Activated T-helper 1 cell treated with anti-CD3 and anti-CD28 coated beads, Interleukin-12 subunit alpha, Interleukin-12 subunit beta, Interleukin-2, Interleukin-4 antibody, amounts not matched to agents 30 ng/mL and 10 ng/mL and 1 ng/mL, durations not matched to agents 14 hours and 24 hours and 36 hours (primary cell): ENCODE measurements around the gene UBE2R2. TPM values are rescaled to one million over a fixed set of nuclear protein-coding genes. Genes with fewer than 3 reads are reported as not detected.

Experiments used
- DNase-seq: peaks from one replicate; pipeline ENCODE4 v3.0.0; 2021; ENCODE audit warnings: low spot score
- H3K27ac Mint-ChIP-seq: one replicate; pipeline ENCODE4 v1.8.0; 2021; ENCODE audit warnings: mild to moderate bottlenecking, mixed read lengths
- H3K27me3 Mint-ChIP-seq: one replicate; pipeline ENCODE4 v1.8.0; 2022; ENCODE audit warnings: mild to moderate bottlenecking, moderate library complexity, mixed read lengths; ENCODE audit not compliant: insufficient read depth
- H3K36me3 Mint-ChIP-seq: one replicate; pipeline ENCODE4 v1.8.0; 2021; ENCODE audit warnings: low read depth, mixed read lengths
- H3K4me1 Mint-ChIP-seq: one replicate; pipeline ENCODE4 v1.8.0; 2021; ENCODE audit warnings: low read depth, mixed read lengths
- H3K4me3 Mint-ChIP-seq: one replicate; pipeline ENCODE4 v1.8.0; 2021; ENCODE audit warnings: mild to moderate bottlenecking, moderate library complexity, mixed read lengths
- H3K9me3 Mint-ChIP-seq: one replicate; pipeline ENCODE4 v1.8.0; 2021; ENCODE audit warnings: mixed read lengths
- intact Hi-C: fragments of 100-400 bp; cut with micrococcal nuclease; formaldehyde crosslinking; loops from one replicate; pipeline ENCODE4 v1.15.1; 2024
- total RNA-seq: library from RNA; stranded (reverse); gene quantifications from 2 replicates; pipeline ENCODE4 v1.2.3, GENCODE V29; 2022

UBE2R2 gene
- total RNA-seq, 1 donor from 2014 or later, result 40.0 TPM

- H3K9me3 Mint-ChIP-seq, result no peaks in the 10 kb centered on the region
- peak overlapping the region; percentile 20 for H3K27ac Mint-ChIP-seq
- no peak overlapping the region for H3K4me3 Mint-ChIP-seq
- DNase-seq, result no peak
- H3K36me3 Mint-ChIP-seq, result peaks cover 41% of the 10 kb centered on the region
- no peaks in the 10 kb centered on the region for H3K4me1 Mint-ChIP-seq
- H3K27me3 Mint-ChIP-seq, result no peaks in the 10 kb centered on the region
- intact Hi-C loops, result no loop called here
Measured at GRCh38 chr9:33919276-33919897, 102.4 kb downstream of the UBE2R2 start.

DNA sequence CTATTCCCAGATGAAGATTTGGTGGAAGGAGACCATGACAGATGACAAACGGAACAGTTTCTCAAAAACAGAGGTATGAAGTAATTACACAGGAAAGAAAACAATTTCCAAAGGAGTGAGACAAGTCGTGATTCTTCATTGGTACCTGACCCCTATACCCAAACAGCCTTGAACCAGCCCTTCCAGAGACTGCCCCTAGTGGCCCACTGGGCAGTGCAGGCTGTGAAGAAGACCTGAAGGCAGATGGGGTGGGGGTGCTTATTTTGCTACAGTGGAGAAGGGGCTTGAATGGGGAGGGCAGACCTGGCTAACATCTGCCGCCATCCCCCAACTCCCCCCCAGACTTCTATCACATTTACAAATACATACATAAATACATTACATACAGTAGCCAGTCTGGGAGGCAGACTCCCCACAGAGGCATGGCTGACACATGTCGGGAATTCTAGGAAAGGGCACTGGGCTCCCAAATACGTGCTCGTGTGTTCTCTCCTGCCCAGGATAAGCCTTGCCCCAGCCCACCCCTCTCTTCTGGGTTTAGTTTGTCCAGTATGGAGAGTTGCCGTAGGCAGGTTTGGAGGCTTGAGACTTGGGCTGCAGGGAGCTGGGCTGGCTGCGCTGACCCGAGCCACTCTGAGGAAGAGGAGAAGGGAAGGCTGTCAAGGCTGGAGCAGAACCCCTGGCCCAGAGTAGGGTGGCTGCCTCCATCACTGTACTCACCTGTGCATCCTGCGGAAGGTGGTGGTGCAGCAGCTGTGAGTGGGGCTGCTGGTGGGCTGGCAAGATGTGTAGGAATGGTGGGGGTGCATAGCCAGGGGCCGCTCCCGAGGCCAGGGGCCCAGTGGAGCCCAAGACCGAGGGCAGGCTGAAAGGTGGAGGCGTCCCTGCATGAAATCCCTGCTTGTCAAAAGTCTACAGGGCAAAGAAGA, 105.3 kb downstream of the UBE2R2 start:
- no peak for DNase-seq
- Mint-ChIP-seq H3K36me3 (peaks cover 43% of the 10 kb centered on the region), H3K9me3 (no peaks in the 10 kb centered on the region), H3K27ac (no peak overlapping the region), H3K4me3 (no peak overlapping the region), H3K4me1 (no peaks in the 10 kb centered on the region), H3K27me3 (no peaks in the 10 kb centered on the region)
- intact Hi-C loops, result loop anchor here (5.0 kb wide), 2 partner anchors 110 to 150 kb away; no protein-coding TSS in a partner anchor

DNA sequence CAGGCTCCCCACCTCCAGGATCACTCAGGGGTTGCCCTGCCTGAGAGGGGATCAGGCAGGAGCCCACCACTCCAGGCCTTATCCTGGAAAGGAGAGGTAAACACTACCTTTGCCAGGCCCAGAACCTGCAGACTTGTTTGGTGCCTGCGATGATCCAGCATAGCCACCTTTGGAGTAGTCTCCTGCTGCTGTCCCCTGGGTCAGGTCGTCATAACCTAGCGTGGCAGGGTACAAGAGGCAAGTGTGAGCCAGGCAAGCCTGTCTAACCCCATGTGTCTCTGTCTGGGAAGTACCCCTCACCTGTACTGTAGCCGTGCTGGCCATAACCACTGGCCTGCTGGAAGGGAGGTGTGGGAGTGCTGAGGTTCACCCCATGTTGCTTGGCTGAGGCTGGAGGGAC, 106.1 kb downstream of the UBE2R2 start:
- H3K27ac Mint-ChIP-seq, result no peak overlapping the region
- H3K36me3 Mint-ChIP-seq, result peaks cover 43% of the 10 kb centered on the region
- H3K4me1 Mint-ChIP-seq, result no peaks in the 10 kb centered on the region
- H3K9me3 Mint-ChIP-seq, result no peaks in the 10 kb centered on the region
- H3K4me3 Mint-ChIP-seq, result no peak overlapping the region
- no peaks in the 10 kb centered on the region for H3K27me3 Mint-ChIP-seq
- DNase-seq, result no peak
- intact Hi-C loops, result loop anchor here (5.0 kb wide), 2 partner anchors 111 to 149 kb away; no protein-coding TSS in a partner anchor

DNA sequence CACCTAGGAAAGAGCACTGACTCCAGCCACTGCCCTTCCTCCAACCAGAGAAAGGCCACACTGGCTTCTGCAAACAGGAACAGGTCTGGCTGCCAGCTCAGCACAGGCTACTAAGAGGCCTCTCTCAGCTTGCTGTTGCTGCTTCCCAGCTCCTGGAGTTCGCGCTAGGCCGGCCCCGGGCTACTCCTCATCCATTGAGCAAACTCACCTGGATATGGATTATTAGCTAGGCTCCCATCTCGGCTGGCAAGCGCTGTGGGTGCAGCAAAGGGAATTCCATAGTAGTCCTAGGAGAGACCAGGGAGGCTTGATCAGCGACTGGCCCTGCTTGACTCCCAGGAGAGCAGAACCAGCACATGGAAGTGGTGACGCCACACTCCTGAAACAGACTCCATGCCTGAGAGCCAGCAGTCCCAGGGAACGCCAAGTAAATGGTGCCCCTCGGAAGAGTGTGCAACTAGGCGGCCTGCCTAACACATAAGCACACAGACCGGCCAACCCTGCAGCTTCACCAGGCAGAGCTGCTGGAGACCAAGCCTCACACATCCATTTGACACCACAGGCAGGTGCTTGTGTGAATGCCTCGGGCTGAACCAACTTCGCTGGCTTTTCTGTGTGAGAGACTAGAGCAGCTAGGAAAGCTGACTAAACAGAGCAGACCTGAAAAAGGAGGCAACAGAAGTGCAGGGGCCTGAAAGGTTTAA, 107.2 kb downstream of the UBE2R2 start:
- no peaks in the 10 kb centered on the region for H3K9me3 Mint-ChIP-seq
- no peak overlapping the region for H3K27ac Mint-ChIP-seq
- no peaks in the 10 kb centered on the region for H3K4me1 Mint-ChIP-seq
- H3K36me3 Mint-ChIP-seq, result peaks cover 44% of the 10 kb centered on the region
- intact Hi-C loops, result loop anchor here (5.0 kb wide), 2 partner anchors 112 to 148 kb away; no protein-coding TSS in a partner anchor
- no peak overlapping the region for H3K4me3 Mint-ChIP-seq
- H3K27me3 Mint-ChIP-seq, result no peaks in the 10 kb centered on the region
- DNase-seq, result no peak

DNA sequence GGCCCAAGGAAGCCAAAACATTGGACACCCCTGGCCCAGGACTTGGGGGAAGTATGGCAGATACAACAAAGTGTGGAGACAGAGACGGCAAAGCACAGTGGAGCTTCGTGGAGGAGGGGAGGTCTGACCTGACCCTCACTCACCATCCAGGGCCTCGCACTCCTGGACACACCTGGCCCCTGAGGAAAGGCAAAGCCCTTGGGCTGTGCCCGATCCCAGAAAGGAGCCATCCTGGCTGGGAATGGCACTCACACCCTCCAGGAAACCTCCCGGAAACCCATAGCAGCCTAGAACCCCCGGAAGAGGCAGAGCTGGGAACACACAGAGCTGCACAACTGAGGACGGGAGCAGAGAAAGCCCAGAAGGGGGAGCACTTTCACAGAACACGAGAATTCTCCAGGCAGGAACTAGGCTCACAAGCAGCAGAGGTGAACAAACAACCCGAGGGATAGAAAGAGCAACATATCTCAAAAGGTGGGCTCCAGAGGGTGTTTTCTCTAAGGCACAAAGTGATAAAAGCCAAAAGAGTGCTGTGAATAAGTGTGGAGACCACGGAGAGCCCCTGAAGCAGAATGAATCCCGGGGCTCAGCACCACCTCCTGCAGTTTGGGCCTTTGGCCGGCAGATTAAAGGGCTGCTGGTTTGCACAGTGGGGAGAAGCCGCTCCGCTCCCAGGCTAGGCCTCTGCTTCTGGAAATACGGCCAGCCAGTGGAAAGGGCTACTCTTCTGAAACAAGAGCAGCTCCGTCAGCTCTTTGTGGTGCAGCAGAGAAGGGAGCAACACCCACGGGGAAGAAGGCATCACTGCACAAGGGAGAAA, 108.2 kb downstream of the UBE2R2 start:
- Mint-ChIP-seq H3K36me3 (peaks cover 43% of the 10 kb centered on the region), H3K4me1 (no peaks in the 10 kb centered on the region), H3K4me3 (no peak overlapping the region), H3K27me3 (no peaks in the 10 kb centered on the region), H3K27ac (no peak overlapping the region), H3K9me3 (no peaks in the 10 kb centered on the region)
- DNase-seq, result no peak
- intact Hi-C loops, result loop anchor here (5.0 kb wide), 2 partner anchors 113 to 147 kb away; no protein-coding TSS in a partner anchor

DNA sequence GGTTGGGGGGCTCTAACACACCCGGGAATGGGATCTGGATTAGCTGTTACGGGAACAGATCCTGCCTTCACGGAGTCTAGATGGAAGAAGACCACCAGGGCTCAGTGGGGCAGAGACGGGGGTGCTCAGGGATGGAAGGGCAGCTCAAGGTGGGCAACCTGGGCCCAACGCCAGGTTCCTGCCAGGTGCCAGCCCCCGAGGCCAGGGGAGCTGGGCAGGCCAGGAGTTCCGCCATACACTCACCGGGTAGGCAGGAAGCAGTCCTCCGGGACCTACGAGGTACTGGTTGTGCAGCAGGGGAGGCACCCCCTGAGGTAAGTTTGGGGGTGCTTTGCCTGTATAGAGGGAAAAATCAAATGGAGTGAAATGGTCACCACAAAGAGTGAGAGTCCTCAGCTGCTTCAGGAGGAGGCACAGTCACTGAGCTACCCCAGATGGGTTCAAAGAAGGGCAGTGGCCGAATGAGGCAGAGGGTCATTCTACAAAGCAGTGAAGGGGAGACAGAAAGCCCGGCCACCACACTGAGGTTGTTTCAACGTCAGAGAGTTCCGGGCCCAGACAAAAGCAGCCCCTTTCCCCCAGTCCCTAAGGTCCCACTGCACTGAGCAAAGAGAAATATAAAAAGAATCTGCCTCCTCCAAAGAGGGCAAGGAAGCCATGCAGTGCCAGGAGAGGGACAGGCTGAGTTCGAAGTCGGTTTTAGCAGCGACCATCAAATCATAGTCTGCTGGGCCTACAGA, 110.0 kb downstream of the UBE2R2 start:
- H3K27ac Mint-ChIP-seq, result no peak overlapping the region
- no peak overlapping the region for H3K4me3 Mint-ChIP-seq
- no peaks in the 10 kb centered on the region for H3K4me1 Mint-ChIP-seq
- DNase-seq, result no peak
- no peaks in the 10 kb centered on the region for H3K27me3 Mint-ChIP-seq
- H3K36me3 Mint-ChIP-seq, result peaks cover 40% of the 10 kb centered on the region
- H3K9me3 Mint-ChIP-seq, result no peaks in the 10 kb centered on the region
- intact Hi-C loops, result no loop called here

- no peaks in the 10 kb centered on the region for H3K27me3 Mint-ChIP-seq
- peaks cover 38% of the 10 kb centered on the region for H3K36me3 Mint-ChIP-seq
- H3K27ac Mint-ChIP-seq, result no peak overlapping the region
- no peaks in the 10 kb centered on the region for H3K4me1 Mint-ChIP-seq
- DNase-seq, result no peak
- no peak overlapping the region for H3K4me3 Mint-ChIP-seq
- H3K9me3 Mint-ChIP-seq, result no peaks in the 10 kb centered on the region
- intact Hi-C loops, result no loop called here
Measured at GRCh38 chr9:33927694-33928093, 110.7 kb downstream of the UBE2R2 start.

GRCh38 chr9:33931326-33931725, 114.4 kb downstream of the UBE2R2 start:
- H3K27ac Mint-ChIP-seq, result peak overlapping the region; percentile 3
- H3K36me3 Mint-ChIP-seq, result peaks cover 51% of the 10 kb centered on the region
- H3K4me1 Mint-ChIP-seq, result peaks cover 7% of the 10 kb centered on the region
- no peak overlapping the region for H3K4me3 Mint-ChIP-seq
- no peaks in the 10 kb centered on the region for H3K9me3 Mint-ChIP-seq
- H3K27me3 Mint-ChIP-seq, result no peaks in the 10 kb centered on the region
- intact Hi-C loops, result no loop called here
- DNase-seq, result no peak

- Mint-ChIP-seq H3K36me3 (peaks cover 55% of the 10 kb centered on the region), H3K27ac (peak overlapping the region; percentile 61), H3K9me3 (no peaks in the 10 kb centered on the region), H3K27me3 (no peaks in the 10 kb centered on the region), H3K4me1 (peaks cover 7% of the 10 kb centered on the region), H3K4me3 (no peak overlapping the region)
- intact Hi-C loops, result no loop called here
- no peak for DNase-seq
Measured at GRCh38 chr9:33932078-33932807, 115.3 kb downstream of the UBE2R2 start.

- intact Hi-C loops, result no loop called here
- Mint-ChIP-seq H3K27ac (no peak overlapping the region), H3K9me3 (no peaks in the 10 kb centered on the region), H3K4me1 (peaks cover 7% of the 10 kb centered on the region), H3K36me3 (peaks cover 46% of the 10 kb centered on the region), H3K27me3 (no peaks in the 10 kb centered on the region), H3K4me3 (no peak overlapping the region)
- no peak for DNase-seq
Measured at GRCh38 chr9:33934188-33934878, 117.4 kb downstream of the UBE2R2 start.
